Glomerular endothelial cell (primary cell): ENCODE measurements around the gene RNF152. TPM values are rescaled to one million over a fixed set of nuclear protein-coding genes. Genes with fewer than 3 reads are reported as not detected.

Experiments
- DNase-seq: peaks from one replicate; pipeline ENCODE4 v3.0.0-alpha.2; 2011; ENCODE audit warnings: low read depth, low spot score; ENCODE audit errors: extremely low read depth
- total RNA-seq: library from RNA; depleted of rRNA; stranded (reverse); fragments of >200 nt; gene quantifications from 2 replicates; pipeline ENCODE4 v1.2.3, GENCODE V29; 2015

RNF152 gene
- total RNA-seq, 1 donor from 2014 or later, result 59.6 TPM

- no peak for DNase-seq
Observed at GRCh38 chr18:61894751-61895524, 2.1 kb upstream of the RNF152 start.

GRCh38 chr18:61893971-61894750, 1.4 kb upstream of the RNF152 start:
- no peak for DNase-seq

- no peak for DNase-seq
Observed at GRCh38 chr18:61893309-61893970, 633 bp upstream of the RNF152 start.

GRCh38 chr18:61891894-61892293, 913 bp downstream of the RNF152 start:
- no peak for DNase-seq

- DNase-seq, result no peak
Observed at GRCh38 chr18:61891271-61891670, 1.5 kb downstream of the RNF152 start.

- DNase-seq, result no peak
Observed at GRCh38 chr18:61890344-61890743, 2.5 kb downstream of the RNF152 start.

- no peak for DNase-seq
Observed at GRCh38 chr18:61889541-61889940, 3.3 kb downstream of the RNF152 start.

- DNase-seq, result no peak
Observed at GRCh38 chr18:61888622-61889021, 4.2 kb downstream of the RNF152 start.

- no peak for DNase-seq
Observed at GRCh38 chr18:61887838-61888237, 5.0 kb downstream of the RNF152 start.

GRCh38 chr18:61883547-61883946, 9.3 kb downstream of the RNF152 start:
- DNase-seq, result no peak

GRCh38 chr18:61882296-61883004, 10.4 kb downstream of the RNF152 start:
- no peak for DNase-seq

GRCh38 chr18:61876899-61877298, 15.9 kb downstream of the RNF152 start:
- no peak for DNase-seq

GRCh38 chr18:61870151-61870550, 22.7 kb downstream of the RNF152 start:
- no peak for DNase-seq

GRCh38 chr18:61869636-61870035, 23.2 kb downstream of the RNF152 start:
- DNase-seq, result no peak

GRCh38 chr18:61865466-61866175, 27.2 kb downstream of the RNF152 start:
- no peak for DNase-seq

- DNase-seq, result no peak
Observed at GRCh38 chr18:61861372-61861771, 31.4 kb downstream of the RNF152 start.

GRCh38 chr18:61860302-61860701, 32.5 kb downstream of the RNF152 start:
- DNase-seq, result no peak

- DNase-seq, result no peak
Observed at GRCh38 chr18:61859113-61859512, 33.7 kb downstream of the RNF152 start.

GRCh38 chr18:61856678-61857077, 36.1 kb downstream of the RNF152 start:
- DNase-seq, result no peak
